ENCODE measurements around the gene TMEM203. TPM values are rescaled to one million over a fixed set of nuclear protein-coding genes. Genes with fewer than 3 reads are reported as not detected.

The TMEM203 gene
- total RNA-seq, 4 donors from 2014 or later = 29.7 to 47.3 (median 38.4) TPM

- no peaks in the 10 kb centered on the region for H3K9me3 ChIP-seq
- no peak overlapping the region for H3K27ac ChIP-seq
- H3K36me3 ChIP-seq = no peaks in the 10 kb centered on the region
- no peak for DNase-seq
- TF ChIP-seq POLR2A (IDR thresholded peaks at IDR 0.05) (no peak), CTCF (IDR thresholded peaks at IDR 0.05) (no peak)
- peaks cover 53% of the 10 kb centered on the region for H3K27me3 ChIP-seq
- no peak overlapping the region for H3K4me3 ChIP-seq (replicated peaks in 1 of 3)
- intact Hi-C loops (cut with DNase I) = no loop called here
- 27 to 42% methylated on average over 3 to 13 of the region's 26 CpGs for WGBS, 2 donors
- peaks cover 15 to 30% of the 10 kb centered on the region in 2 donors for H3K4me1 ChIP-seq
Measured at GRCh38 chr9:137163365-137163715, 42.1 kb downstream of the TMEM203 start.

GRCh38 chr9:137162505-137163364, 42.7 kb downstream of the TMEM203 start:
- no peak overlapping the region for H3K4me3 ChIP-seq (replicated peaks in 1 of 3)
- H3K4me1 ChIP-seq = peaks cover 9 to 24% of the 10 kb centered on the region in 2 donors
- H3K9me3 ChIP-seq = no peaks in the 10 kb centered on the region
- H3K27ac ChIP-seq = no peak overlapping the region
- no peak for TF ChIP-seq POLR2A (IDR thresholded peaks at IDR 0.05)
- TF ChIP-seq CTCF (IDR thresholded peaks at IDR 0.05) = peak in 3 of 6 experiments; percentile 9 to 31 (median 27)
- no peaks in the 10 kb centered on the region for H3K36me3 ChIP-seq
- DNase-seq = peak; percentile 48 to 54
- intact Hi-C loops (cut with DNase I) = no loop called here
- H3K27me3 ChIP-seq = peaks cover 54% of the 10 kb centered on the region
- 1 to 2% methylated on average over 14 to 21 of the region's 74 CpGs for WGBS, 2 donors

GRCh38 chr9:137161558-137162486, 43.6 kb downstream of the TMEM203 start:
- TF ChIP-seq CTCF (IDR thresholded peaks at IDR 0.05) (no peak), POLR2A (IDR thresholded peaks at IDR 0.05) (no peak)
- DNase-seq = no peak
- Histone ChIP-seq H3K27ac (no peak overlapping the region), H3K27me3 (peaks cover 53% of the 10 kb centered on the region), H3K9me3 (no peaks in the 10 kb centered on the region), H3K4me3 (replicated peaks in 1 of 3) (no peak overlapping the region), H3K36me3 (no peaks in the 10 kb centered on the region), H3K4me1 (peaks cover 9 to 21% of the 10 kb centered on the region in 2 donors)
- 3 to 4% methylated on average over 8 to 36 of the region's 71 CpGs for WGBS, 2 donors
- intact Hi-C loops (cut with DNase I) = no loop called here

GRCh38 chr9:137160716-137161557, 44.5 kb downstream of the TMEM203 start:
- intact Hi-C loops (cut with DNase I) = no loop called here
- TF ChIP-seq POLR2A (IDR thresholded peaks at IDR 0.05) = no peak
- no peak for TF ChIP-seq CTCF (IDR thresholded peaks at IDR 0.05)
- Histone ChIP-seq H3K27me3 (peaks cover 52% of the 10 kb centered on the region), H3K9me3 (no peaks in the 10 kb centered on the region), H3K36me3 (no peaks in the 10 kb centered on the region), H3K4me1 (peaks cover 9 to 26% of the 10 kb centered on the region in 2 donors), H3K4me3 (replicated peaks in 1 of 3) (no peak overlapping the region), H3K27ac (no peak overlapping the region)
- no peak for DNase-seq
- 25 to 51% methylated on average over 15 of the region's 56 CpGs for WGBS, 2 donors

All from thyroid gland (tissue), 4 donors.